ENCODE data around the gene EZR. TPM values are rescaled to one million over a fixed set of nuclear protein-coding genes. Genes with fewer than 3 reads are reported as not detected.

Gene EZR
- total and polyA plus RNA-seq, 5 donors, result 178 to 261 (median 242) TPM

DNA sequence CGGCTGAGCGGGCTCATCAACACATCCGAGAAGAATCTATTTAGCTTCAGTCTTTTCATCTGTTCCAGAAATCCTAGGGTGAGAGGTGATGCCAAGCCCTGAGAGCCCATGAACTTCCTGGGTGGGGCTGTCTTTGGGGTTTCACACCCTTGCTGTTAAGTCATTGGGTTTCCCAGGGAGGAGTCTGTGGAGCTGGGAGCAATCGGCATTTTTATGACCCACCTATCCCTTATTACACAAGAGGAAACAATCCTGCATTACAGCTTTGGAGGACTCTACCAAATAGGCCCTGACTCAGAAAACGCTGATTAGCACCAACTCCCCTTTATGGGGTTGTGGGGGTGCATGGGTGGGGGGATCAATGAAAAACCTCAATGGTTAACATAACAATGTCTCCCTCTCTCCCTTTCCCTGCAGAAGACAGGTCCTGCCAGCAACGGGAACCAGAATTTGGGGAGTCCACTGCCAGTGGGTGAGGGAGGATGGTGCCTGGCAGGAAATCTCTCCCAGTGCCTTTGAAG, 46.3 kb downstream of the EZR start:
- no peak overlapping the region for H3K27ac ChIP-seq (ENCODE audit: low read length)
- H3K9me3 ChIP-seq (ENCODE audit: control insufficient read depth, low read length), result no peaks in the 10 kb centered on the region
- whole genome bisulfite sequencing, result 70% methylated on average over 6 of the region's 6 CpGs
- peaks cover 6% of the 10 kb centered on the region for H3K4me1 ChIP-seq (ENCODE audit: control insufficient read depth, insufficient read depth, low read length)
- ATAC-seq, result peak; percentile 25 to 49
- H3K27me3 ChIP-seq (ENCODE audit: control insufficient read depth, insufficient read depth), result no peaks in the 10 kb centered on the region
- no peak overlapping the region for H3K4me3 ChIP-seq (ENCODE audit: low read length)
- intact Hi-C loops (cut with DNase I), result no loop called here
- DNase-seq, result no peak

DNA sequence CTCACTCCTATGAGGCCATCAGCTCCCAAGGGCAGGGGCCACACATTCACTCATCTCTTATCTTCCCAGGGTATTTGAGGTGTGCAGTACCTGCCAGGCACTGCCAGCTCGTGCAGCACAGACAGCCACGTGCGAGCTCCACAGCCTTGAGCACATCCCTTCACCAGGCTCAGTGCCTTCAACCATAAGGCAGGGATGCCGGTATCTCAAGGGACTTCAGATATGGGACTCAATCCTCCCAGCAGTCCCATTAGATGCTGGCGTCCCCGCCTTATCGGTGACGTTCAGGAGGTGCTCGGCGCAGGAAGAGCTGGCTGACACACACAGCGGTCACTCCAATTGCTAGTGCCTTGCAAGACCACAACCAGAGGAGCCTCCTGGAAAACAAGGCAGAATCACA, 47.0 kb downstream of the EZR start:
- H3K27ac ChIP-seq (ENCODE audit: low read length), result no peak overlapping the region
- ATAC-seq, result no peak
- H3K4me1 ChIP-seq (ENCODE audit: control insufficient read depth, insufficient read depth, low read length), result peaks cover 6% of the 10 kb centered on the region
- no peak overlapping the region for H3K4me3 ChIP-seq (ENCODE audit: low read length)
- intact Hi-C loops (cut with DNase I), result no loop called here
- DNase-seq, result no peak
- no peaks in the 10 kb centered on the region for H3K27me3 ChIP-seq (ENCODE audit: control insufficient read depth, insufficient read depth)
- H3K9me3 ChIP-seq (ENCODE audit: control insufficient read depth, low read length), result no peaks in the 10 kb centered on the region
- 88% methylated on average over 11 of the region's 11 CpGs for WGBS

DNA sequence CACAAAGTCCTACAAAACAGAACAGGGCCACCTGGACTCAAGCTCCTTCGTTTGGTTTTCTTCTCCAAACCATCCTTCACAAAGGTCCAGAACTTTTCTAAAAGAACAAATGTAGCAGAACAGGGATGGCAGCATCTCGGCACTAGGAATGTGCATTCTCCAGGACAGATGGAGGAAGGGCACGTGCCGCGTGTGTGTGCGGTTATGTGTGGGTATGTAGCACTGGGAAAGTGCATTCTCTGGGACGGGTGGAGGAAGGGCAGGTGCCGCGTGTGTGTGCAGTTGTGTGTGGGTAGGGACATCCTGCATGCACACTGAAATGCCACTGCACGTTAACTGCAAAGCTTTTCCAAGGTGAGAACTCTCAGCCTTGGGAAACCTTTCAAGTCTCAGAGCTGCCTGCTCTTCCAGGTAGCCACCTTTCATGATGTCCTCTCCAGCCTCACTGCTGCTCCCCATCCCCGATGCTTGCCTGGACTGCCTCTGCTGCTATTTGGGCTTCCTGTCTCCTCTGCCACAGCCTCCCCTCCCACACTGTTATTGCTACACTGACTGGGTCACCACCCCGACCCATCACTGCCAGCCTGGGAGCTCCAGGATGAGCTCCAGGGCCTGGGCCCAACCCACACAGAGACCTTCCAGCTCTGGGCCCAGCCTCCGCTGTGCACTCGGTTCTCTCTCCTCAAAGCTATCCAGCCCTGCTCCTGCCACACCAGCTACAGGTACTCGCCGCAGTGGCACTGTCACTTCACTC, 47.6 kb downstream of the EZR start:
- WGBS, result 89% methylated on average over 16 of the region's 16 CpGs
- Histone ChIP-seq H3K27me3 (ENCODE audit: control insufficient read depth, insufficient read depth) (no peaks in the 10 kb centered on the region), H3K27ac (ENCODE audit: low read length) (peak overlapping the region; percentile 47), H3K4me1 (ENCODE audit: control insufficient read depth, insufficient read depth, low read length) (peaks cover 6% of the 10 kb centered on the region), H3K4me3 (ENCODE audit: low read length) (no peak overlapping the region), H3K9me3 (ENCODE audit: control insufficient read depth, low read length) (no peaks in the 10 kb centered on the region)
- ATAC-seq (no peak), DNase-seq (no peak)
- intact Hi-C loops (cut with DNase I), result no loop called here

DNA sequence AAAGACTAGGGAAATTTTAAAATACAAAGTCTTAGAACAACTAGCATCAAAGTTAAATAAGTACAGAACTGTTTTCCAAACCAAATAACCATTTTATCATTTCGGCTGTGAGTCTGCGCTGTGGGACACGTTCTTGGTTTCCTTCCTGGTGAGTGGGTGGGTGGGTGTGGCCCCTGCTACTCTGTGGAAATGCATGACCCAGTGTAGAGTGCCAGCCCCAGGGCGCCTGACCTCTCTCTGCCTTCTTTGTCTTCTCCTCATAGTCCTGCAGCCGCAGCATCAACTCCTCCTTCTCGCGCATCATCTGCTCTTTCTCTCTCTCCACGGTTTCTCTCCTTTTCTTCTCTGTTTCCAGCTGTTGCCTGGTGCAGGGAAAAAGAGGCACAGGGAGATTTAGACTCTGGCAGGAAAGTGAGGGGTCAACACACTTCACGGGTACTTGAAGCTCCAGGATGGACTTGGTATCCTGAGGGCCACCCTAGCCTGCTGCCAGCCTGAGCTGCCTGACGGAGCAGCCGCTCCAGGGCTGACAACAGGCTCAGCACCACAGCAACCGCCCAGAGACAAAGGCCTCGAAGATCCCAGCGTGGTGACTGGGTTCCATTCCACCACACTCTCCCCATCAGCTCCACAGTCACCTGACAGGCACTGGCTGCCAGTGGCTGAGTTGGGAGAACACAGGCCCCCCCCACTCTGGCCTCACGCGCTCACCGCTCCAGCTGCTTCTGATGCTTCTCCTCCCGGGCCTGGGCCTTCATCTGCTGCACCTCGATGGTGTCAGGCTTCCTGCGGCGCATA, 48.4 kb downstream of the EZR start:
- H3K27ac ChIP-seq (ENCODE audit: low read length), result peak overlapping the region; percentile 47
- intact Hi-C loops (cut with DNase I), result no loop called here
- no peaks in the 10 kb centered on the region for H3K27me3 ChIP-seq (ENCODE audit: control insufficient read depth, insufficient read depth)
- 53% methylated on average over 21 of the region's 21 CpGs for WGBS
- no peaks in the 10 kb centered on the region for H3K9me3 ChIP-seq (ENCODE audit: control insufficient read depth, low read length)
- DNase-seq (peak; percentile 71 to 91 (median 84)), ATAC-seq (peak; percentile 53 to 67)
- H3K4me3 ChIP-seq (ENCODE audit: low read length), result no peak overlapping the region
- peaks cover 6% of the 10 kb centered on the region for H3K4me1 ChIP-seq (ENCODE audit: control insufficient read depth, insufficient read depth, low read length)

DNA sequence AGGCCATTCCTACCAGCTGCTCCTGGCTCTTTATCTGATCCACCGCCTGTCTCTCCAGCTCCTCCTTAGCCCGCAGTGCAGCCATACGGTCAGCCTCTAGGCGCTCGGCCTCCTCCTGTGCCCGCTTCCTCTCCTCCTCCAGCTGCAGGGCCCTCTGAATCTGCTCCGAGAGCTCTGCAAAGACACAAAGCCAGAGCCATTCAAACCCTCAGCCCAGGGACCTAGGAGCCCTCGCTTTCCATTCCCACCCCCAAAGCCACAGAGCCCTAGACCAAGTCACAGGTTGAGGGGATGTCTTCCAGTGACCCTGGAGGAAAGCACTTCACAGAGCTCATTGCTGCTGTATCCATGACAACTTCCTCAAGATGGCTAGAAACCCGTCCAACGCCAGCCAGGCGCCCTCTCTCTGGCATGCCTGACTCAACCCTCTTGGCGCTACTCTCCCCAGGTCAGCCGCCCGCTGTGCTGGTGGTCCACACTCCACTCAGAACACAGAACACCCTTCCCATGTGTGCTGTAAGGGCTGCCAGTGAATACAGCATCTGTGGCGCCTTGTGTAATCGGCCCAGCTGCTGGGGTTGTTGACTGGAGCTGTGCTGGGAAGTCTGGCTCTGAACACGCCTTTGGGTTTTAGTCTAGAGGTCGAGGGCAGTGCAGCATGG, 49.3 kb downstream of the EZR start:
- DNase-seq (peak; percentile 70 to 89 (median 86)), ATAC-seq (peak; percentile 70 to 76)
- WGBS, result 67% methylated on average over 18 of the region's 18 CpGs
- intact Hi-C loops (cut with DNase I), result no loop called here
- peak overlapping the region; percentile 32 for H3K27ac ChIP-seq (ENCODE audit: low read length)
- H3K4me1 ChIP-seq (ENCODE audit: control insufficient read depth, insufficient read depth, low read length), result peaks cover 6% of the 10 kb centered on the region
- H3K4me3 ChIP-seq (ENCODE audit: low read length), result no peak overlapping the region
- no peaks in the 10 kb centered on the region for H3K27me3 ChIP-seq (ENCODE audit: control insufficient read depth, insufficient read depth)
- no peaks in the 10 kb centered on the region for H3K9me3 ChIP-seq (ENCODE audit: control insufficient read depth, low read length)

DNA sequence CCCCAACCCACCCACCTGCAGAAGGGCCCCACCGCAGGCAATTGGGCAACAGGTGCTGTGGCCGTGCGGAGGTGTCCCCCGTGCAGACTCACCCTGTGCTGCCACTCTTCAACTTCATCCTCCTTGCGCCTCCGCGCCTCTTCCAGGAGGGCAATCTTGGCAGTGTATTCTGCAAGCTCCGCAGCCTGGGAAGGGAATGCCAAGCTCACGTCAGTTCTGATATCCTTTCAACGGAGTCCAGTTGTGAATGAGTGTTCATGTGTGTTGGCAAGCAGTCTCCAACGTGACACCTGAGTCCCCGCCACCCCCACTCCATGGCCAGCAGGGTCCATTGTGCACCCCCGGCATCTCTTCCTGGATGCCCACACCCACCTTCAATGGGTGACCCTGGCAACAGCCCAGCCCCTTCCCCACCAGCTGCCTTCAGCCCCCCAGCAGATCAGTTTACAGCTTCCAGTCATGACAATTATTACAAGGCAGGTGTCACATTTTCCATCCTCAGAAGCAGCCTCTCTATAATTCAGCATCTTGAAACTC, 49.9 kb downstream of the EZR start:
- no peak overlapping the region for H3K4me3 ChIP-seq (ENCODE audit: low read length)
- DNase-seq (peak in 2 of 3 donors; percentile 71 to 72), ATAC-seq (peak; percentile 12 to 13)
- peak overlapping the region; percentile 32 for H3K27ac ChIP-seq (ENCODE audit: low read length)
- H3K27me3 ChIP-seq (ENCODE audit: control insufficient read depth, insufficient read depth), result no peaks in the 10 kb centered on the region
- 65% methylated on average over 13 of the region's 13 CpGs for WGBS
- intact Hi-C loops (cut with DNase I), result no loop called here
- peaks cover 6% of the 10 kb centered on the region for H3K4me1 ChIP-seq (ENCODE audit: control insufficient read depth, insufficient read depth, low read length)
- H3K9me3 ChIP-seq (ENCODE audit: control insufficient read depth, low read length), result no peaks in the 10 kb centered on the region

DNA sequence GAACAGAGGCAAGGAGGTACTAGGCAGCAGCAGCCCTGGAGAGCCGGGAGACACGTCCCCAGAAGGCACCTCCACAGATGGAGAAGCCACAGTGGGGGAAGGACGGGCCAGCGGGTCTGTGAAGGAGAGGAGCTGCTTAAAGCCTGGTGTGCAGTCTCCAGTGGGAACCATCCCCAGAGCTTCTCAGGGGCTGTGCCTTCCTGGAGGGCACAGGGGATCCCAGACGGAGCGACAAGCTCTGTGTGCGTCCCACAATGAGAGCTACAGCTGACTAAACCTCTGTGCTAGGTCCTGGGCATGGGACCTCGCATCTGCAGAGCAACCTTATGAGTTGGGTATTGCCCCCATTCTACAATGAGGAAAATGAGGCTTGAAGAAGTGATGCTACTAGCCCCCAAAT, 50.7 kb downstream of the EZR start:
- no peak for ATAC-seq
- Histone ChIP-seq H3K27ac (ENCODE audit: low read length) (no peak overlapping the region), H3K4me3 (ENCODE audit: low read length) (no peak overlapping the region), H3K27me3 (ENCODE audit: control insufficient read depth, insufficient read depth) (no peaks in the 10 kb centered on the region), H3K4me1 (ENCODE audit: control insufficient read depth, insufficient read depth, low read length) (peaks cover 6% of the 10 kb centered on the region), H3K9me3 (ENCODE audit: control insufficient read depth, low read length) (no peaks in the 10 kb centered on the region)
- WGBS, result 88% methylated on average over 8 of the region's 8 CpGs
- intact Hi-C loops (cut with DNase I), result no loop called here
- no peak for DNase-seq

DNA sequence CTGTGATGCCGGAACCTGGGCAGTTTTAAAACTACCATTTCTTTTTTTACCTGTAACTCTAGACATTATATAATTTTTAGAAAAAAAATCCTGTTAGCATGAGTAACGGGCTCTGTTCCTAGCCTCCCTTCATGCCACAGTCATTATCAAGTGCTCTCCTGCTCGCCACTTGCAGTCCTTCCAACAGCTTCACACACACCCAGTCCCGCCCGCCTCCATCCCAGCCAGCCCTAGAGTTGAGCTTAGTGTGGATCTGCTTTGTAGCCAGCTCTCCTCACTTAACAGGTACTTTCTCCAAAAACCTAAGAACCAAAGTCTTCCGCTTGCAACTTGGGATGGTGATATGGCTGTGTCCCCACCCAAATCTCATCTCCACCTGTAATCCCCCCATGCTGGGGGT, 51.5 kb downstream of the EZR start:
- no peak overlapping the region for H3K27ac ChIP-seq (ENCODE audit: low read length)
- no peak for ATAC-seq
- intact Hi-C loops (cut with DNase I), result no loop called here
- 71% methylated on average over 6 of the region's 6 CpGs for WGBS
- H3K9me3 ChIP-seq (ENCODE audit: control insufficient read depth, low read length), result no peaks in the 10 kb centered on the region
- peak in 1 of 3 donors; percentile 65 for DNase-seq
- H3K27me3 ChIP-seq (ENCODE audit: control insufficient read depth, insufficient read depth), result no peaks in the 10 kb centered on the region
- H3K4me3 ChIP-seq (ENCODE audit: low read length), result no peak overlapping the region
- peaks cover 6% of the 10 kb centered on the region for H3K4me1 ChIP-seq (ENCODE audit: control insufficient read depth, insufficient read depth, low read length)

DNA sequence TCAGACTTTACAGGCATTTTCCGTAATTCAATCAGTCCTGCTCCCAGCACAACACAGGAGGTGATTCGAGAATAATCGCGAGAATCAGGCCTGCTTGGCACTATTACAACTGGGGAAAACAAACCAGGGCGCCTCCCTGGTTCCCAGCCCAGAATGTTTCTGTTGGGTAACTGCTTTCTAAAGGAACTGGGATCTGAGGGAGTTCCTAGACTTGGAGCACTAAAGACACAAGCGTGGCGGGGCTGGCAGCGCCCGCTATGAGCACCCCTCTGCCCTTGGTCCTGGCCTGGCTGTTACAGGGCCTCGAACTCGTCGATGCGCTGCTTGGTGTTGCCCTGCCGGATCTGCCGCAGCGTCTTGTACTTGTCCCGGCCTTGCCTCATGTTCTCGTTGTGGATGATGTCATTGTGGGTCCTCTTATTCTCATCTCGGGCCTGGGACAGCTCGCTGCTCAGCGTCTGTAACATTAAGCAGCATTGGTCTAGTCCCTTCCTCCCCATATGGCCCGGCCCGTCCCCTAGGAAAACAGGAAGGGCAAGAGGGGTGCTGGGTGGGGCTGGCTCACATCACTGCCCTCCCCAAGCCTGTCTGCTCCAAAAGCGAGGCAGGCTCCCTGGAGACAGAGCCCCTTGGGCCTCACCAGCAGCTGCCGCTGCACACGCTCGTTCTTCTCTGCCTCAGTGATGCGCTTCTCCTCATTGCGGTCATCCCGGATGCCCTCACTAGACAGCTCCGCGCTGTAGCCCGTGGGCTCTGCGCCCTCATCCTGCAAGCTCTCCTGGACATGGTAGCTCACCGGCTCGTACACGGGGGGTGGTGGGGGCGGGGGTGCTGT, 52.3 kb downstream of the EZR start:
- Histone ChIP-seq H3K27me3 (ENCODE audit: control insufficient read depth, insufficient read depth) (no peaks in the 10 kb centered on the region), H3K27ac (ENCODE audit: low read length) (no peak overlapping the region), H3K4me3 (ENCODE audit: low read length) (no peak overlapping the region), H3K9me3 (ENCODE audit: control insufficient read depth, low read length) (no peaks in the 10 kb centered on the region), H3K4me1 (ENCODE audit: control insufficient read depth, insufficient read depth, low read length) (peaks cover 6% of the 10 kb centered on the region)
- WGBS, result 87% methylated on average over 38 of the region's 38 CpGs
- DNase-seq, result no peak
- intact Hi-C loops (cut with DNase I), result no loop called here
- no peak for ATAC-seq

DNA sequence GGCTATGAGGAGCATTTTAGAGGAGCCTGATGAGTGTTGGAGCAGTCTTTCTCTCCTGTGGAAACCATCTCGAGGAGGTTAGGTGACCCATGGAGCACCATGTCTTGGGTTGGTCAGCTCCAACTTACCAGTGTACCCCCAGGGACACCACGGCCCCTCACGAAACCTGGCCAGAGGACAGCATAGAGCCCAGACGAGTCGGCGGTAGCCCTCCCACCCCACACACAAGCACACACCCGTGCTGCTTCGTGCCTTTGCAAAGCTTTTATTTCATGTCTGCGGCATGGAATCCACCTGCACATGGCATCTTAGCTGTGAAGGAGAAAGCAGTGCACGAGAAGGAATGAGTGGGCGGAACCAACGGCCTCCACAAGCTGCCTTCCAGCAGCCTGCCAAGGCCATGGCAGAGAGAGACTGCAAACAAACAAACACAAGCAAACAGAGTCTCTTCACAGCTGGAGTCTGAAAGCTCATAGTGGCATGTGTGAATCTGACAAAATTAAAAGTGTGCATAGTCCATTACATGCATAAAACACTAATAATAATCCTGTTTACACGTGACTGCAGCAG, 53.6 kb downstream of the EZR start:
- 87% methylated on average over 13 of the region's 13 CpGs for WGBS
- Histone ChIP-seq H3K27me3 (ENCODE audit: control insufficient read depth, insufficient read depth) (no peaks in the 10 kb centered on the region), H3K4me3 (ENCODE audit: low read length) (no peak overlapping the region), H3K4me1 (ENCODE audit: control insufficient read depth, insufficient read depth, low read length) (peaks cover 3% of the 10 kb centered on the region), H3K9me3 (ENCODE audit: control insufficient read depth, low read length) (no peaks in the 10 kb centered on the region), H3K27ac (ENCODE audit: low read length) (no peak overlapping the region)
- ATAC-seq (no peak), DNase-seq (no peak)
- intact Hi-C loops (cut with DNase I), result no loop called here
